Stimulated activated CD4-positive, alpha-beta T cell treated with anti-CD3 and anti-CD28 coated beads, Interleukin-1b, Interleukin-23, amount 100 ng/mL, for 24 hours (primary cell): Measurements from ENCODE around the gene MPPED2.

ENCODE experiments used
- DNase-seq, 4 experiments: peaks; one replicate each; pipeline ENCODE4 v3.0.0-alpha.2; 2020; ENCODE audit warnings: low read depth in 4 of 4, low spot score in 1 of 4

Gene MPPED2

DNA sequence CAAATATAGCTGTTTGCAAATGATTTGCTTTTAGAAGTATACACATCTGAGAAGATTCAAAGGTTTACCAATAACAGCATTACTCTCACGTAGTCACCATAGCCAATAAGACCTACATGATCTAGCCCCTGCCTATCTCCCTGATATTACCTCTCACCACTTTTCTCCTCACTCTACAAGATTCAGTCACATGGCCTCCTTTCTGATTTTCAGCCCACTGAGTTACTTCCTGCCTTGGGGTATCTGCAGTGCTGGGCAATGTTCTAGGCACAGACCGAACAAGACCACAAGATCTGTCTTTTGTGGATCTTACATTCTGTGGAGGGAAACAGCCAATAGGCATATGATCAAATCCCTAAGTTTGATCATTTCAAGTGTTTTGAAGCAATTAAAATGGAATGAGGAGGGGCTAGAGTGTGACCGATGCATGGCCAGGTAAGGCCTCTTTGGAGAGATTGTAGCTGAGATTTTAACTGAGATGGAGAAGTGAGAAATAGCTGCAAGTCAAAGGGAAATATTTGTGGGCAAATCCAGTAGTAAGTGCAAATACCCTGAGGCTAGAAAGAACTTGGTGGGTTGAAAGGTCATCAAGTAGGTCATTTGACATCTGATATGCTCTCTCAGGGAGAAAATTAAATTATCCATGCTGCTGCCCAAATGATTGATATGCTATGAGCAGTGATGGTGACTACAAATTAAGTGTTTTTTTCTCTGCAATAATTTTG is 220.2 kb downstream of the MPPED2 start:
- no peak for DNase-seq

- no peak for DNase-seq
These were observed 221.2 kb downstream of the MPPED2 start for GRCh38 chr11:30364837-30365482.

GRCh38 chr11:30364139-30364836 is 221.9 kb downstream of the MPPED2 start:
- no peak for DNase-seq

DNA sequence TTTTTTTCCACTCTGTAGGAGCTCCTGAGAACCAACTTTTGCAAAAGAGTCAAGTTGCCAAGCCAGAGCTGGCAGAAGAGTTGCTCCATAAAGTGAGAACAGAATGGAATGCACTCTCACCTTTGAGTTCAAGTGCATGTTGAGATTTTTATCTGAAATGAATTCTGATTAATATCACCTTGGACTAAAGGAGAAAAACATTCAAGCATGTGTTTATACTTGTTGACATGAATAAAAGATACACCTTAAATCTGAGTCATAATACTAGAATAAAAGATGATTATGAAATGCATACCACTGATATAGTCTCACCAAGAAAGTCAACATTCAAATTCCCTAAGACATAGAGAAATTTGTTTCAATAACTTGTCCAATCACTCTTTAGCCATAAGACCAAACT is 225.4 kb downstream of the MPPED2 start:
- DNase-seq = no peak
